CD1c-positive myeloid dendritic cell (primary cell): Measurements from ENCODE around the gene PTPRT.

Experiments
- DNase-seq: peaks from one replicate; pipeline ENCODE4 v3.0.0-alpha.2; 2016; ENCODE audit errors: extremely low spot score

The PTPRT gene

GRCh38 chr20:42118001-42118400 is 1071.7 kb downstream of the PTPRT start:
- DNase-seq: no peak

GRCh38 chr20:42113236-42113635 is 1076.5 kb downstream of the PTPRT start:
- DNase-seq: no peak

- no peak for DNase-seq
Measured at GRCh38 chr20:42112161-42112560, 1077.5 kb downstream of the PTPRT start.

GRCh38 chr20:42111349-42111748 is 1078.4 kb downstream of the PTPRT start:
- no peak for DNase-seq

DNA sequence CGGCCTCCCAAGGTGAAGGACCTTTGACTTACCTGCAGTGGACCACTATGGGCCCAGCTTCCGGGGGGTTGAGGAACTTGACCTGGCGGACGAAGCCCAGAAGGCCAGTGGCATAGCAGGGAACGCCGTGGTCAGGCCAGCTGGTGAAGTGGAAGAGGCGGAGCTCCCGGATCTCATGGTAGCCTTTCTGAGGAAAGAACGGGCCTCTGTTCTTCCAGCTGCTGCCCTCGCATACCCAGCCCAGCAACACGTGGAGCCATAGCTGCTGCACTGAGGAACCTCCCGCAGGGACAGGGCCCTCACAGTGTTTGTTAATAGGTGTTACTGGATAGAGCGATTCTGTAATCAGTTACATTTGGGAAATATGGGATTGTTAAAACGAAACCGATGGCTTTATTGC is 1079.4 kb downstream of the PTPRT start:
- no peak for DNase-seq

DNA sequence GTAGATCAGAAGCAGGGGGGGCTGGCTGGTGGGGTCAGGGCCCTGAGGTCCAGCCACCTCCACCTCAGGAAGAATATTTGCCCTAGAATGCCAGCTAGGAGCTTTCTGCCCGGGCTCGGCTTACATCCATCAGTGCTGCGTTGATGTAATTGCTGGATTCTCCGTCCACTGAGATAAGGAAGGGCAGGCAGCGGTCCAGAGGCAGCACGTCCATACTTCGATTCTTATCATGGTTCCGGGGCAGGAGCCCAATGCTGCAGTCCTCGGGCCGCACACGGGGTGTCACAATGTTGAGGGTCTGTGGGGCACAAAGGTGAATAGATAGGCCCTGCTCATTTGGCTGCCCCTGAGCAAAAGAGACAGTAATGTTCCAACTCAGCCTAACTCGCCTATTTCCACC is 1087.7 kb downstream of the PTPRT start:
- no peak for DNase-seq

GRCh38 chr20:42100137-42100704 is 1089.5 kb downstream of the PTPRT start:
- DNase-seq: no peak

- no peak for DNase-seq
Measured at GRCh38 chr20:42099101-42099500, 1090.6 kb downstream of the PTPRT start.

DNA sequence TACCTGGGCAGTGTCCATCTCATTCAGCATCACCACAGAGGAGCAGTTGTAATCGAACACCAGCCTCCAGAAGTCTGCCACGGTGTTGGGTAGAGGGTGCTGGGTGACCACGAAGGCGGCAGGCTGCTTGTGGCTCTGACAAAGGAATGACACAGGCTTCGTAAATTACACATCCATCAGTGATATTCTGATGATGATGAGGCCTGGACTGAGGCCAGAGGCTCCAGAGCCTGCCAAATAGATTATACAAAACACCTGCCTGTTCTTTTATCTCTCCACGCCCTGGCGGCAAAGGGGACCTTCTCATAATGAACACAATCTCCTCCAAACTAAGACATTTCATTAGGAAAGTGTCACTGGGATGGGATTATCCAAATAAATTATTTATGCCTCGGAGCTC is 1091.3 kb downstream of the PTPRT start:
- DNase-seq: no peak

DNA sequence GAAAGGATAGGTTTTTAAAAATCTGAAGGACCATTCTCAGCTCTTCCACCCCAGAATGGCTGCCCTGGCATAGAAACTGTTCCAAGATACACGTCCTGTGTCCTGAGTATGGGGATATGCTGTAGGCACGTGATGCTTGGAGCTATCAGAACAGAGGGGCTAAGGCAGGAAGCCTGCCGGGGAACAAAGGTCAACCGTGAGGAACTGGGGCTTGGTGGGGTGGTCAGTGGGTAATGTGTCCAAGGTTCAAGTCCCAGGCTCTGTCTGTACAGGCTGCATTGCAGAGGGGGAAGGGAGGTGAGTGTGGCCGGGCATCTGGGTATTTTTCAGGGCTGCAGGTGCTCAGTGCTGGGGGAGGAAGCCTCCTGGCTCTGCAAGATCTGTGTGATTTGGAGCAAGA is 1092.0 kb downstream of the PTPRT start:
- no peak for DNase-seq

DNA sequence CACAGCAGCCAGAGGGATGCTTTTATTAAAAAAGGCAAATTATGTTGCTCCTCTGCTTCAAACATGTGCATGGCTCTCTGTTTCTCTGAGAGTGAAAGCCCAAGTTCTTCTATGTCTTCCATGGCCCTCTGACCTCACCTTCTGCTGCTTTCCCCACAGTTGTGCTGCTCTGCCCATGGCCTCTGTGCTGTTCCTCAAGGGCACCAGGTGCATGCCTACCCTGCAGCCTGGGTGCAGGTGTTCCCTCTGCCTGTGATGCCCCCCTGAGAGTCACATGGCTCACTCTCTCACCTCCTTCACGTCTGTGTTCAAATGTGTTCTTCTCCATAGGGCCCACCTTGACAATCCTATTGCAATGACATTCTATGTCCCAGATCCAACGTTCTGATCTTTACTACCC is 1094.5 kb downstream of the PTPRT start:
- no peak for DNase-seq

- no peak for DNase-seq
Measured at GRCh38 chr20:42093542-42094440, 1095.9 kb downstream of the PTPRT start.

- no peak for DNase-seq
Measured at GRCh38 chr20:42093041-42093440, 1096.7 kb downstream of the PTPRT start.

GRCh38 chr20:42085366-42085765 is 1104.3 kb downstream of the PTPRT start:
- DNase-seq: no peak

GRCh38 chr20:42083280-42083679 is 1106.4 kb downstream of the PTPRT start:
- no peak for DNase-seq

- no peak for DNase-seq
Measured at GRCh38 chr20:42082611-42083010, 1107.1 kb downstream of the PTPRT start.

DNA sequence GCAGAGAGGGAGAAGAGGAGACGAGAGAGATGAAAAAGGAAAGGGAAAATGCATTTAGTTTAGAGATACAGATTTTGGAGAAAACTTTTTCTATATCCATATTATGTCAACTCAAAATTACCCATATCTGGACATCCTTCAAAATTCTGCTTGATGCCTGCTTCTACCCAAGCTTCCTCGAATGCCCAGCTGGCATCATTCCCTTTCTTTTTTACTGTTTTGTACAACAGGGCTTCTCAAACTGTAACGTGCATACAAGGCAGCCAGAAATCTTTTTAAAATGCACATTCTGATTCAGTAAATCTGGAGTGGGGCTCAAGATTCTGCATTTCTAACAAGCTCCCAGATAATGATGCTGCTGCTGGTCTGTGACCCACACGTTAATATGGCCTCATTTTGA is 1108.8 kb downstream of the PTPRT start:
- DNase-seq: no peak

DNA sequence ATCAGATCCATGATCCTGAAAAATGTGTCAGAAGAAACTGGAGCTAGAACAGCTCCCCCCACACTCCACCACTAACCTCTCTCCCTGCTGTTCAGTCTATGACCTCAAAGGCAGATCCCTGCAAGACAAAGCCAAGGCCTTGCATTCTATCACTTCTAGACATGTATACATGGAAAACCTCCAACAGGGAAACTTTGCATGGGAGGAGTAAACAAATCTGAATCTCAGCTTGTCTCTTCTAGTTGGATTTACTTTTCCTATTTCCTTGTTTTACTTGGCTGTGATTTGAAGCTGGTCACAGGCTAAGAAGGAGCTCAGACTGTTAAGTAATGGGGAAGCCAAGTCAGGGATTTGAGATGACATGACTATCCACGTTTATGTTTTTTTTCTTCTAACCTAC is 1114.8 kb downstream of the PTPRT start:
- DNase-seq: no peak

- DNase-seq: no peak
Measured at GRCh38 chr20:42067596-42067995, 1122.1 kb downstream of the PTPRT start.

- DNase-seq: no peak
Measured at GRCh38 chr20:42067174-42067573, 1122.5 kb downstream of the PTPRT start.

- no peak for DNase-seq
Measured at GRCh38 chr20:42063141-42063540, 1126.6 kb downstream of the PTPRT start.

- DNase-seq: no peak
Measured at GRCh38 chr20:42053350-42053749, 1136.4 kb downstream of the PTPRT start.

DNA sequence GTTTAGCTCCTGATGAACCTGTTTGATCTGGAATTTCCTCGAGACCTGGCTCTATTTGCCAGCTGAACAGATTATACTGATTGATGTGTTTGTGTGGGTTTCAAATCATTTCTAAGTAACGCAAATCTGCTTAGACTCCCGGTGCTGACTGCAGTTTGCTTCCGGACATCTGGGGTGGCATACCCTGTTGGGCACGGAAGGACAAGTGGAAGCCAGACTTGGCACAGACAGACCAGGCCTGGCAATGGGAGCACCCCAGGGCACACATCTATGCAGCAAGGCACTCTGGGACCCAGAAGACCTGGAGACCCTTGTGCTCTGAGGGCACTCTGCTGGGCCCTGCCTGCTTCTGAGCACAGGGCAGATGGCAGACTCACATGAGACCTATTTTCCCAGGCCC is 1137.8 kb downstream of the PTPRT start:
- DNase-seq: no peak
